ENCODE data around the gene ANTXR1.

- TF ChIP-seq CSDC2 (CRISPR knock-in tag; IDR thresholded peaks at IDR 0.05) (no peak), ZFP3 (CRISPR knock-in tag; IDR thresholded peaks at IDR 0.05) (no peak), CREB5 (CRISPR knock-in tag; IDR thresholded peaks at IDR 0.05; ENCODE audit: low read depth) (no peak), RARB (CRISPR knock-in tag; IDR thresholded peaks at IDR 0.05) (no peak)
Measured at GRCh38 chr2:69247583-69247982, 234.6 kb downstream of the ANTXR1 start.
